H1 (cell line): ENCODE results near the gene ZMIZ1. TPM values are rescaled to one million over a fixed set of nuclear protein-coding genes. Genes with fewer than 3 reads are reported as not detected.

Source experiments
- CTCF ChIA-PET: fragments of 300-600 bp; sonication (Branson Sonifier 250); formaldehyde crosslinking; loops from one replicate; lab custom pipeline; 2021; ENCODE audit not compliant: partially characterized antibody; lab: Charles Lee
- POLR2A ChIA-PET: fragments of 300-600 bp; sonication (Branson Sonifier 250); formaldehyde crosslinking; loops from one replicate; lab custom pipeline; 2021; ENCODE audit warnings: inconsistent platforms; ENCODE audit not compliant: partially characterized antibody; lab: Charles Lee
- DNase-seq, 2 experiments: peaks; one replicate each; pipeline versions ENCODE4 v3.0.0 to v3.0.0-alpha.2; 2010 to 2022; ENCODE audit warnings: low spot score in 2 of 2, low read depth in 1 of 2, mixed read lengths in 1 of 2
- FAIRE-seq: peaks from 2 replicates; lab custom pipeline; 2011; peaks lifted over from hg19 to GRCh38; lab: Jason Lieb, UNC
- H2AFZ ChIP-seq: 2 replicates; pipeline ENCODE4 v1.8.1; 2012; ENCODE audit warnings: low read length, inconsistent platforms
- H2AK5ac ChIP-seq: 2 replicates; pipeline ENCODE4 v1.6.1; 2013; ENCODE audit warnings: low read depth, low read length
- H2BK120ac ChIP-seq: replicated peaks from 2 replicates; pipeline ENCODE3; 2013; ENCODE audit warnings: low read depth, low read length, inconsistent platforms
- H2BK12ac ChIP-seq: 2 replicates; pipeline ENCODE4 v1.6.1; 2013; ENCODE audit warnings: low read depth, low read length
- H2BK15ac ChIP-seq: 2 replicates; pipeline ENCODE4 v1.6.1; 2013; ENCODE audit warnings: low read length
- H2BK20ac ChIP-seq: 2 replicates; pipeline ENCODE4 v1.6.1; 2013; ENCODE audit warnings: low read length
- H2BK5ac ChIP-seq: 2 replicates; pipeline ENCODE4 v1.6.1; 2013; ENCODE audit warnings: low read depth, low read length
- H3K14ac ChIP-seq: 2 replicates; pipeline ENCODE4 v1.6.1; 2013; ENCODE audit warnings: inconsistent platforms; ENCODE audit not compliant: insufficient read length
- H3K18ac ChIP-seq: 2 replicates; pipeline ENCODE4 v1.6.1; 2013; ENCODE audit warnings: low read length; ENCODE audit errors: extremely low read depth
- H3K23ac ChIP-seq: 2 replicates; pipeline ENCODE4 v1.6.1; 2013; ENCODE audit warnings: inconsistent platforms; ENCODE audit not compliant: insufficient read length
- H3K23me2 ChIP-seq: 2 replicates; pipeline ENCODE4 v1.6.1; 2013; ENCODE audit warnings: low read depth, low read length
- H3K27ac ChIP-seq: 2 replicates; pipeline ENCODE4 v1.6.1; 2011; ENCODE audit warnings: low read depth, low read length, inconsistent platforms
- H3K27me3 ChIP-seq, 4 experiments: replicated peaks in 1 of 4; 1 replicate in 1 of 4; 2 replicates in 3 of 4; pipeline versions ENCODE4 v1.6.1 to v1.8.1; 2011 to 2013; ENCODE audit warnings: low read length in 3 of 4, mild to moderate bottlenecking in 3 of 4, inconsistent platforms in 2 of 4, mixed read lengths in 2 of 4, moderate library complexity in 1 of 4; ENCODE audit not compliant: control insufficient read depth in 3 of 4, insufficient read depth in 3 of 4; ENCODE audit errors: extremely low read depth in 1 of 4
- H3K36me3 ChIP-seq, 4 experiments: 2 replicates each; pipeline versions ENCODE4 v1.6.1 to v1.8.1; 2011 to 2013; ENCODE audit warnings: mild to moderate bottlenecking in 4 of 4, low read length in 3 of 4, moderate library complexity in 2 of 4, control low read depth in 1 of 4, inconsistent platforms in 1 of 4; ENCODE audit not compliant: insufficient read depth in 4 of 4, control insufficient read depth in 2 of 4
- H3K4ac ChIP-seq: replicated peaks from 2 replicates; pipeline ENCODE3; 2013; ENCODE audit warnings: low read length, low read depth, mixed read lengths, inconsistent platforms; ENCODE audit not compliant: insufficient read length
- H3K4me1 ChIP-seq, 4 experiments: replicated peaks in 1 of 4; 1 replicate in 1 of 4; 2 replicates in 3 of 4; pipeline versions ENCODE4 v1.6.1 to v1.8.1; 2011 to 2013; ENCODE audit warnings: low read length in 3 of 4, inconsistent platforms in 2 of 4, mixed read lengths in 1 of 4; ENCODE audit not compliant: insufficient read depth in 4 of 4, control insufficient read depth in 3 of 4
- H3K4me2 ChIP-seq, 2 experiments: 2 replicates each; pipeline versions ENCODE4 v1.6.1 to v1.8.1; 2011 to 2013; ENCODE audit warnings: low read depth in 2 of 2, low read length in 2 of 2, control low read depth in 1 of 2, inconsistent platforms in 1 of 2, mild to moderate bottlenecking in 1 of 2; ENCODE audit not compliant: insufficient read depth in 1 of 2
- H3K4me3 ChIP-seq, 4 experiments: fragments of 200-600, 300-600 bp in 1 of 4; sonication (generic), shearing (Covaris generic), sonication (Bioruptor Twin) in 1 of 4; 2 replicates each; pipeline versions ENCODE4 v1.5.1 to v1.8.1; 2011 to 2016; ENCODE audit warnings: low read length in 4 of 4, low read depth in 3 of 4, control low read depth in 2 of 4, inconsistent platforms in 2 of 4, mild to moderate bottlenecking in 2 of 4, mixed read lengths in 1 of 4, moderate library complexity in 1 of 4; ENCODE audit not compliant: insufficient read depth in 2 of 4; ENCODE audit errors: extremely low read depth in 1 of 4
- H3K56ac ChIP-seq: replicated peaks from 2 replicates; pipeline ENCODE3; 2013; ENCODE audit warnings: low read depth, mild to moderate bottlenecking, mixed read lengths, low read length, inconsistent platforms; ENCODE audit not compliant: insufficient read length
- H3K79me1 ChIP-seq: 2 replicates; pipeline ENCODE4 v1.6.1; 2013; ENCODE audit warnings: low read depth, low read length, control low read depth
- H3K79me2 ChIP-seq, 2 experiments: 2 replicates each; pipeline versions ENCODE4 v1.6.1 to v1.8.1; 2012 to 2013; ENCODE audit warnings: low read length in 2 of 2, mild to moderate bottlenecking in 2 of 2, inconsistent platforms in 1 of 2; ENCODE audit not compliant: insufficient read depth in 2 of 2, control insufficient read depth in 1 of 2
- H3K9ac ChIP-seq, 4 experiments: replicated peaks in 1 of 4; 1 replicate in 1 of 4; 2 replicates in 3 of 4; pipeline versions ENCODE4 v1.6.1 to v1.8.1; 2011 to 2013; ENCODE audit warnings: low read depth in 3 of 4, low read length in 3 of 4, control low read depth in 2 of 4, mild to moderate bottlenecking in 2 of 4, moderate library complexity in 2 of 4, inconsistent platforms in 1 of 4; ENCODE audit errors: extremely low read depth in 1 of 4
- H3K9me3 ChIP-seq, 2 experiments: 2 replicates each; pipeline versions ENCODE4 v1.6.1 to v1.8.1; 2012 to 2013; ENCODE audit warnings: mild to moderate bottlenecking in 2 of 2, moderate library complexity in 2 of 2, control low read depth in 1 of 2, inconsistent platforms in 1 of 2, low read depth in 1 of 2, low read length in 1 of 2, mixed read lengths in 1 of 2; ENCODE audit not compliant: insufficient read depth in 2 of 2
- H4K20me1 ChIP-seq, 2 experiments: replicated peaks in 1 of 2; 2 replicates each; pipeline versions ENCODE3 to v1.8.1; 2011 to 2013; ENCODE audit warnings: inconsistent platforms in 2 of 2, low read length in 2 of 2, mild to moderate bottlenecking in 1 of 2; ENCODE audit not compliant: insufficient read depth in 2 of 2, control insufficient read depth in 1 of 2
- H4K5ac ChIP-seq: 2 replicates; pipeline ENCODE4 v1.6.1; 2013; ENCODE audit warnings: low read length, low read depth, mixed read lengths, inconsistent platforms; ENCODE audit not compliant: insufficient read length
- H4K8ac ChIP-seq: 2 replicates; pipeline ENCODE4 v1.8.0; 2013; ENCODE audit warnings: mild to moderate bottlenecking, moderate library complexity, low read length, inconsistent platforms; ENCODE audit not compliant: insufficient read depth; ENCODE audit errors: extremely low read depth
- H4K91ac ChIP-seq: replicated peaks from 2 replicates; pipeline ENCODE3; 2013; ENCODE audit warnings: low read length, mixed read lengths, inconsistent platforms; ENCODE audit not compliant: insufficient read length
- ATF3 ChIP-seq: IDR thresholded peaks from 2 replicates; pipeline ENCODE4 v1.6.1; 2011; ENCODE audit warnings: low read depth, mild to moderate bottlenecking, low read length; ENCODE audit not compliant: insufficient read depth
- CHD1 ChIP-seq: IDR thresholded peaks from 2 replicates; pipeline ENCODE4 v1.6.1; 2012; ENCODE audit warnings: low read depth, low read length, improper control_type of control experiment
- EP300 ChIP-seq, 2 experiments: IDR thresholded peaks; 1 replicate in 1 of 2; 2 replicates in 1 of 2; pipeline ENCODE4 v1.6.1; 2011 to 2012; ENCODE audit warnings: low read depth in 2 of 2, low read length in 2 of 2, mild to moderate bottlenecking in 2 of 2, borderline replicate concordance in 1 of 2, inconsistent platforms in 1 of 2, moderate library complexity in 1 of 2
- MAFK ChIP-seq: IDR thresholded peaks from 2 replicates; pipeline ENCODE4 v1.6.1; 2012; ENCODE audit warnings: low read depth, mild to moderate bottlenecking, improper control_type of control experiment, low read length
- NANOG ChIP-seq: IDR thresholded peaks from 2 replicates; pipeline ENCODE4 v1.6.1; 2011; ENCODE audit warnings: low read length, low read depth, mild to moderate bottlenecking, inconsistent platforms; ENCODE audit not compliant: insufficient read depth, poor library complexity, severe bottlenecking
- RAD21 ChIP-seq, 2 experiments: IDR thresholded peaks in 1 of 2; conservative IDR thresholded peaks in 1 of 2; 2 replicates each; pipeline ENCODE4 v1.6.1; 2011; ENCODE audit warnings: low read depth in 2 of 2, low read length in 2 of 2, improper control_type of control experiment in 1 of 2, inconsistent platforms in 1 of 2, mild to moderate bottlenecking in 1 of 2, moderate library complexity in 1 of 2
- TAF1 ChIP-seq: IDR thresholded peaks from 2 replicates; pipeline ENCODE4 v1.6.1; 2011; ENCODE audit warnings: mild to moderate bottlenecking, low read depth, low read length
- TBP ChIP-seq: IDR thresholded peaks from 2 replicates; pipeline ENCODE4 v1.6.1; 2011; ENCODE audit warnings: low read depth, low read length, improper control_type of control experiment
- WGBS, 2 experiments: shearing (Covaris generic) in 1 of 2; methylation state at CpG; one replicate each; pipeline versions ENCODE4 v1.1.6 to v1.1.7; 2013 to 2015; ENCODE audit warnings: low lambda C conversion rate in 2 of 2, mixed read lengths in 2 of 2, inconsistent platforms in 1 of 2, low coverage in 1 of 2, missing lambda C conversion rate in 1 of 2; ENCODE audit not compliant: insufficient replicate concordance in 2 of 2, insufficient coverage in 1 of 2, insufficient read length in 1 of 2; ENCODE audit errors: extremely low coverage in 1 of 2, missing lambda C conversion rate in 1 of 2; 5-methylcytosine and 5-hydroxymethylcytosine counted together
- polyA plus RNA-seq, 7 experiments: library from polyadenylated mRNA; depleted of rRNA in 3 of 7; stranded (reverse) in 5 of 7; unstranded in 2 of 7; fragments of >200 nt in 5 of 7; fragments of 200-250 nt in 2 of 7; gene quantifications; 1 replicate in 5 of 7; 2 replicates in 1 of 7; 4 replicates in 1 of 7; pipeline versions ENCODE4 v1.2.1 to v1.2.3, GENCODE V29; 2011 to 2013; ENCODE audit warnings: missing spikeins in 2 of 7, mixed read lengths in 2 of 7
- total RNA-seq: library from RNA; stranded (reverse); fragmentation: NEBNext Ultra II Directional; extraction: Animal tissue kit (Norgen Biotek cat#: 25700); gene quantifications from 2 replicates; pipeline ENCODE4 v1.2.1, GENCODE V29; 2021

Gene ZMIZ1
- total and polyA plus RNA-seq, 2 of the 8 experiments (the other 6 are each of a cell fraction or from before 2014, with no cell fraction given), result 8.1 to 28.0 TPM

GRCh38 chr10:79067241-79068202 lies 1.2 kb upstream of the ZMIZ1 start:
- Histone ChIP-seq H4K8ac (peak overlapping the region; percentile 8; the same call in 1 of the 2 replicates), H3K23me2 (peaks cover 29% of the 10 kb centered on the region), H2BK120ac (peak overlapping the region; percentile 99), H3K4me3 (peak overlapping the region; percentile 73 to 96 (median 80)), H2AFZ (peak overlapping the region; percentile 99), H2BK5ac (peak overlapping the region; percentile 88; the same call in 1 of the 2 replicates), H3K18ac (peak overlapping the region; percentile 90; the same call in 1 of the 2 replicates), H4K20me1 (peaks cover 2 to 7% of the 10 kb centered on the region in 2 experiments), H3K4me1 (peaks cover 12 to 30% (median 16%) of the 10 kb centered on the region in 4 experiments), H3K14ac (no peak overlapping the region), H3K23ac (no peak overlapping the region), H2BK20ac (peak overlapping the region; percentile 98; the same call in 1 of the 2 replicates), H3K9ac (peak overlapping the region in 3 of 4 experiments; percentile 29 to 47 (median 35); a peak in 5 of 7 replicates), H2BK12ac (peak overlapping the region; percentile 99; the same call in 1 of the 2 replicates), H2BK15ac (peak overlapping the region; percentile 99; the same call in 1 of the 2 replicates), H3K4ac (peak overlapping the region; percentile 91), H3K36me3 (no peaks in the 10 kb centered on the region), H4K91ac (peak overlapping the region; percentile 92), H2AK5ac (0 out of 2 replicates have a peak overlapping the region, but pooled peaks have one; percentile 88), H3K79me2 (peaks cover 7 to 31% of the 10 kb centered on the region in 2 experiments; a peak in 3 of 4 replicates), H3K79me1 (peaks cover 4% of the 10 kb centered on the region), H3K9me3 (no peaks in the 10 kb centered on the region), H3K27me3 (peaks cover 0 to 14% (median 9%) of the 10 kb centered on the region in 4 experiments; a peak in 4 of 7 replicates), H3K4me2 (peak overlapping the region; percentile 98 to 100), H3K27ac (no peak overlapping the region), H3K56ac (no peak overlapping the region), H4K5ac (no peak overlapping the region)
- POLR2A ChIA-PET, result interaction anchor here (0.8 to 1.7 kb wide), 6 partner anchors 8 to 95 kb away, joined by 3 to 5 read pairs (median 4); no protein-coding TSS in a partner anchor
- CTCF ChIA-PET, result interaction anchor here (0.8 to 2.5 kb wide), 11 partner anchors 8 to 312 kb away, joined by 3 to 12 read pairs (median 3); no protein-coding TSS in a partner anchor
- DNase-seq, result peak; percentile 85 to 96
- FAIRE-seq, result no peak
- 2% methylated on average over 42 of the region's 81 CpGs; no CpG with 5 or more reads in 1 of the 2 experiments for WGBS, 2 experiments
- TF ChIP-seq TBP (peak; percentile 30; the same call in 1 of the 2 replicates), MAFK (no peak), RAD21 (IDR thresholded peaks at IDR 0.05 in 1 of 2, conservative IDR thresholded peaks at IDR 0.05 in 1 of 2; ENCODE audit: low read depth in 2 of 2, low read length in 2 of 2) (peak; percentile 38 to 60), EP300 (IDR thresholded peaks at IDR 0.05; ENCODE audit: borderline replicate concordance in 1 of 2, low read depth in 2 of 2, low read length in 2 of 2) (peak in 1 of 2 experiments; percentile 84; a peak in 1 of 3 replicates), ATF3 (no peak), TAF1 (no peak), CHD1 (no peak), NANOG (no peak)
